ENCODE data around the gene HOXD4.
A peak's percentile ranks its signal among the peaks of the same experiment; 100 is the strongest.

Gene HOXD4

GRCh38 chr2:176139661-176140512 is 11.5 kb upstream of the HOXD4 start:
- DNase-seq (ENCODE audit: low read depth): no peak

- DNase-seq (ENCODE audit: low read depth): peak; percentile 69
Observed at GRCh38 chr2:176140513-176141317, 10.6 kb upstream of the HOXD4 start.

GRCh38 chr2:176142281-176142680 is 9.1 kb upstream of the HOXD4 start:
- DNase-seq (ENCODE audit: low read depth): no peak

GRCh38 chr2:176145085-176145969 is 6.0 kb upstream of the HOXD4 start:
- no peak for DNase-seq (ENCODE audit: low read depth)

- no peak for DNase-seq (ENCODE audit: low read depth)
Observed at GRCh38 chr2:176146101-176146500, 5.2 kb upstream of the HOXD4 start.

GRCh38 chr2:176146645-176147044 is 4.7 kb upstream of the HOXD4 start:
- DNase-seq (ENCODE audit: low read depth): no peak

GRCh38 chr2:176147210-176147799 is 4.0 kb upstream of the HOXD4 start:
- no peak for DNase-seq (ENCODE audit: low read depth)

GRCh38 chr2:176147800-176148496 is 3.4 kb upstream of the HOXD4 start:
- DNase-seq (ENCODE audit: low read depth): no peak

- DNase-seq (ENCODE audit: low read depth): no peak
Observed at GRCh38 chr2:176148751-176149421, 2.5 kb upstream of the HOXD4 start.

- DNase-seq (ENCODE audit: low read depth): no peak
Observed at GRCh38 chr2:176149481-176149938, 1.8 kb upstream of the HOXD4 start.

- DNase-seq (ENCODE audit: low read depth): no peak
Observed at GRCh38 chr2:176149939-176150583, 1.3 kb upstream of the HOXD4 start.

GRCh38 chr2:176150584-176151441 is 537 bp upstream of the HOXD4 start:
- DNase-seq (ENCODE audit: low read depth): no peak

- DNase-seq (ENCODE audit: low read depth): no peak
Observed at GRCh38 chr2:176152350-176153181, 1.2 kb downstream of the HOXD4 start.

GRCh38 chr2:176154576-176155252 is 3.4 kb downstream of the HOXD4 start:
- DNase-seq (ENCODE audit: low read depth): no peak

GRCh38 chr2:176155356-176156044 is 4.2 kb downstream of the HOXD4 start:
- no peak for DNase-seq (ENCODE audit: low read depth)

GRCh38 chr2:176156301-176156806 is 5.0 kb downstream of the HOXD4 start:
- no peak for DNase-seq (ENCODE audit: low read depth)

Data from ELR (cell line).